HG03432 (cell line): Measurements from ENCODE around the gene TMEM97.
"Not testable (repeated sequence)": the region's sequence is repeated elsewhere in the genome, so short reads cannot be mapped to it uniquely, and the experiment has no call there.

Experiments used
- ATAC-seq: cut with Tn5 transposase; IDR thresholded peaks from one replicate; pipeline ENCODE4 v1.9.1; 2021; ENCODE audit warnings: mild to moderate bottlenecking, moderate library complexity; ENCODE audit not compliant: unreplicated experiment

The TMEM97 gene

GRCh38 chr17:28318759-28319597 lies at the start of gene TMEM97:
TMEM97 (plus strand) TSS chr17:28319200; CDS start chr17:28319240, 40 bp downstream.
- peak; percentile 93 for ATAC-seq

- ATAC-seq: no peak
These were observed 48.9 kb upstream of the TMEM97 start for GRCh38 chr17:28270055-28270454.

GRCh38 chr17:28270926-28271325 lies 48.1 kb upstream of the TMEM97 start:
- no peak for ATAC-seq

- ATAC-seq: no peak
These were observed 47.6 kb upstream of the TMEM97 start for GRCh38 chr17:28271431-28271830.

- no peak for ATAC-seq
These were observed 46.8 kb upstream of the TMEM97 start for GRCh38 chr17:28272166-28272565.

GRCh38 chr17:28273341-28273740 lies 45.7 kb upstream of the TMEM97 start:
- not testable (repeated sequence) for ATAC-seq

- ATAC-seq: no peak
These were observed 44.3 kb upstream of the TMEM97 start for GRCh38 chr17:28274591-28275265.

GRCh38 chr17:28276011-28276410 lies 43.0 kb upstream of the TMEM97 start:
- ATAC-seq: no peak

- ATAC-seq: no peak
These were observed 39.6 kb upstream of the TMEM97 start for GRCh38 chr17:28279411-28279810.

GRCh38 chr17:28280826-28281225 lies 38.2 kb upstream of the TMEM97 start:
- ATAC-seq: no peak

GRCh38 chr17:28282596-28282995 lies 36.4 kb upstream of the TMEM97 start:
- ATAC-seq: no peak

GRCh38 chr17:28285965-28286364 lies 33.0 kb upstream of the TMEM97 start:
- no peak for ATAC-seq

- no peak for ATAC-seq
These were observed 28.3 kb upstream of the TMEM97 start for GRCh38 chr17:28290703-28291102.

- no peak for ATAC-seq
These were observed 27.1 kb upstream of the TMEM97 start for GRCh38 chr17:28291780-28292330.

- ATAC-seq: not testable (repeated sequence)
These were observed 26.1 kb upstream of the TMEM97 start for GRCh38 chr17:28292878-28293277.

GRCh38 chr17:28293994-28294393 lies 25.0 kb upstream of the TMEM97 start:
- ATAC-seq: no peak

GRCh38 chr17:28295677-28296578 lies 23.1 kb upstream of the TMEM97 start:
- no peak for ATAC-seq

- ATAC-seq: no peak
These were observed 20.6 kb upstream of the TMEM97 start for GRCh38 chr17:28298449-28298848.

- ATAC-seq: no peak
These were observed 12.0 kb upstream of the TMEM97 start for GRCh38 chr17:28306954-28307401.

- ATAC-seq: no peak
These were observed 5.2 kb upstream of the TMEM97 start for GRCh38 chr17:28313841-28314240.
